A172 (cell line): ENCODE measurements around the gene PCDHGA6. TPM values are rescaled to one million over a fixed set of nuclear protein-coding genes. Genes with fewer than 3 reads are reported as not detected.
"Not testable (repeated sequence)": the region's sequence is repeated elsewhere in the genome, so short reads cannot be mapped to it uniquely, and the experiment has no call there.

Experiments used
- DNase-seq: peaks from one replicate; pipeline ENCODE4 v3.0.0-alpha.2; 2015; ENCODE audit warnings: low spot score
- total RNA-seq: library from RNA; depleted of rRNA; stranded (reverse); fragments of >200 nt; shearing (Covaris generic); gene quantifications from 2 replicates; pipeline ENCODE4 v1.2.3, GENCODE V29; 2014

Gene PCDHGA6
- total RNA-seq, 1 experiment from 2014 or later, result 1.9 TPM

- DNase-seq, result peak; percentile 27
Observed at GRCh38 chr5:141359790-141360426, 13.8 kb upstream of the PCDHGA6 start, which contains the start of gene PCDHGB2. Gene PCDHGB2 (plus strand): TSS chr5:141359994. CDS start chr5:141360136, 142 bp downstream.

DNA sequence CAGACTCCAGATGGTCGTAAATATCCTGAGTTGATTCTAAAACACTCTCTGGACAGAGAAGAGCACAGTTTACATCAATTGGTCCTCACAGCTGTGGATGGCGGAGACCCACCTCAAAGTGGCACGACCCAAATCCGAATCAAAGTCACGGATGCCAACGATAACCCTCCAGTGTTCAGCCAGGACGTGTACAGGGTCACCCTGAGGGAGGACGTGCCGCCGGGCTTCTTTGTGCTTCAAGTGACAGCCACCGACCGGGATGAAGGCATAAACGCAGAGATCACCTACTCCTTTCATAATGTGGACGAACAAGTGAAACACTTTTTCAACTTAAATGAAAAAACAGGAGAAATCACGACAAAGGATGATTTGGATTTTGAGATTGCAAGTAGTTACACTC lies 13.0 kb upstream of the PCDHGA6 start:
- DNase-seq, result no peak

DNA sequence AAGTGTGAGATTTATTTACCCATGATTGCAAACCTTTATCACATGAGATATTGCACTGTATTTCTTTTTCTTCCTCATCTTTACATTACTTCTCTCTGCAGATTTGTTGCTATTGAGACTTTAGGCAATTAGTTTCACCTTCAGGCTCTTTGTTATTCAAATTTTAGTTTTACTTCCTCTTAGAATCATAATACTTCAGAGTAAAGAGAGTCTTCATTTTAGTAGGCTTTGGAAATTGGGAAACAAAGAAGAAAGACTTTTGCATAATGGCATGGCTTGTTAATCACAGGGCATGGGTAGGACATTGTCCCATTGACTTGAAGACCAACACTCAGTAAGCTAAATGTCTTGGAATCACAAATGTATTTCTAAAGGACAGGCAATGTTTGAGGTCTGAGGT lies 11.0 kb upstream of the PCDHGA6 start:
- no peak for DNase-seq

GRCh38 chr5:141363952-141364660 lies 9.6 kb upstream of the PCDHGA6 start, which contains the start of gene PCDHGA5:
Gene PCDHGA5 (plus strand): TSS chr5:141364162. CDS start chr5:141364331, 169 bp downstream.
- no peak for DNase-seq

GRCh38 chr5:141366016-141366896 lies 7.4 kb upstream of the PCDHGA6 start:
- no peak for DNase-seq

DNA sequence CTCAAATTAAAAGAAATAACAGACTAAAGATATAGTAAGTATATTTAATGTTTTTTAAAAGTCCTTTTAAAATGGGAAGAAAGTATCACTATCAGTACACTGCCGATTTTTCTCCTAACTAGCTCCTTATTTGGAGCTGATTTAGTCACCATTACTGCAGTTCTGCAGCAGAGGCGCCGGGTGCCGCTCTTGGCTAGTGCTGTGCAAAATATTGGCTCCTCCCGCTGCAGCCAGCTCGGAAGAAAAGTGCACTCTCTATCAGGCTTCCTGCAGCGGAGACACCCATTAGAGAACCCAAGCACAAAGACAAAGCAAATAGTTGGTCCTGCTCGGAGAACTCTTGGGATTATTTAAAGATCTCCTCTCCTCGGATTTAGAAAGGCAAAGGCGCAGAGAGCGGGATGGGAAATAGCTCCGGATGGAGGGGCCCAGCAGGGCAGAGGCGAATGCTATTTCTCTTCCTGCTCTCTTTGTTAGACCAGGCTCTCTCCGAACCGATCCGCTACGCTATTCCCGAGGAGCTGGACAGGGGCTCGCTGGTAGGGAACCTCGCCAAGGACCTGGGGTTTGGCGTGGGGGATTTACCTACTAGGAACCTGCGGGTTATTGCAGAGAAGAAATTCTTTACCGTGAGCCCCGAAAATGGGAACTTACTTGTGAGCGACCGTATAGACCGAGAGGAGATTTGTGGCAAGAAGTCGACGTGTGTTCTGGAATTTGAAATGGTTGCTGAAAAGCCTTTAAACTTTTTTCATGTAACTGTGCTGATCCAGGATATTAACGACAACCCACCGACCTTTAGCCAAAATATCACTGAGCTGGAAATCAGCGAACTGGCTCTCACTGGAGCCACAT lies 3.5 kb upstream of the PCDHGA6 start, which contains the start of gene PCDHGB3:
PCDHGB3 (plus strand) TSS at position 249 of the 855 bp plus-strand sequence; CDS start at position 402, 153 bp downstream.
- DNase-seq, result no peak

- no peak for DNase-seq
Observed at GRCh38 chr5:141371572-141372475, 1.9 kb upstream of the PCDHGA6 start.

GRCh38 chr5:141374627-141375026 lies 936 bp downstream of the PCDHGA6 start:
- no peak for DNase-seq

GRCh38 chr5:141375444-141376155 lies 1.9 kb downstream of the PCDHGA6 start:
- DNase-seq, result not testable (repeated sequence)

GRCh38 chr5:141382469-141383294 lies 9.0 kb downstream of the PCDHGA6 start, which contains the start of gene PCDHGA7:
Gene PCDHGA7 (plus strand): TSS chr5:141382742. CDS start chr5:141382900, 158 bp downstream.
- DNase-seq, result no peak

- no peak for DNase-seq
Observed at GRCh38 chr5:141383345-141383744, 9.7 kb downstream of the PCDHGA6 start.

- no peak for DNase-seq
Observed at GRCh38 chr5:141384471-141385267, 11.0 kb downstream of the PCDHGA6 start.

DNA sequence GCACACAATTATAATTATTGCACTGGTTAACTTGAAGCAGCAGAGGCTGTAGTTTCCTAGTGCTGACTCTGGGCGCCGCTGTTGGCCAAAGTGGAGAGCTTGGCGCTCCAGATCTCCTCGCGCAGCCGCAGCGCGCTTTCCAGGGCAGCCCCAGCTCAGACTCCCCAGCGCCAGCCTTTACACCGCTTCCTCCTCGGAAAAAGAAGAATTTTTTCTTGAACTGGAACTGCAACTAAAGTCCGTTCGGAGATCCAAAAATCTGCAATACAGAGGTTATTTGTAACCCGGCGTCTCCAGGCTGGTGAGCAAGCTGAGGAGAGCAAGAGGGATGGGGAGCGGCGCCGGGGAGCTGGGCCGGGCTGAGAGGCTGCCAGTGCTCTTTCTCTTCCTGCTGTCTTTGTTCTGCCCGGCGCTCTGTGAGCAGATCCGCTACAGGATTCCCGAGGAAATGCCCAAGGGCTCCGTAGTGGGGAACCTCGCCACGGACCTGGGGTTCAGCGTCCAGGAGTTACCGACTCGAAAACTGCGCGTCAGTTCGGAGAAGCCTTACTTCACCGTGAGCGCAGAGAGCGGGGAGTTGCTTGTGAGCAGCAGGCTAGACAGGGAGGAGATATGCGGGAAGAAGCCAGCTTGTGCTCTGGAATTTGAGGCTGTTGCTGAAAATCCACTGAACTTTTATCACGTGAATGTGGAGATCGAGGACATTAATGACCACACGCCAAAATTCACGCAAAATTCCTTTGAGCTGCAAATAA lies 14.0 kb downstream of the PCDHGA6 start, which contains the start of gene PCDHGB4:
PCDHGB4 (plus strand) TSS at position 142 of the 755 bp plus-strand sequence; CDS start at position 329, 187 bp downstream.
- not testable (repeated sequence) for DNase-seq

DNA sequence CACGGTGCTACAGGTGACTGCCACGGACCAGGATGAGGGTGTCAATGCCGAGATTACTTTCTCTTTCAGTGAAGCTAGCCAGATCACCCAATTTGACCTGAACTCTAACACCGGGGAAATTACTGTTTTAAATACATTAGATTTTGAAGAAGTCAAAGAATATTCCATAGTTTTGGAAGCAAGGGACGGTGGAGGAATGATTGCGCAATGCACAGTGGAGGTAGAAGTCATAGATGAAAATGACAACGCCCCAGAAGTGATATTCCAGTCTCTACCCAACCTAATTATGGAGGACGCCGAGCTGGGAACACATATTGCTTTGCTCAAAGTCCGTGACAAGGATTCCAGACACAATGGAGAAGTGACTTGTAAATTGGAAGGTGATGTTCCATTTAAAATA lies 15.0 kb downstream of the PCDHGA6 start:
- DNase-seq, result no peak

GRCh38 chr5:141389153-141390042 lies 15.7 kb downstream of the PCDHGA6 start:
- no peak for DNase-seq
